ENCODE data around the gene TCEANC2. TPM values are rescaled to one million over a fixed set of nuclear protein-coding genes. Genes with fewer than 3 reads are reported as not detected.

Gene TCEANC2
- total and polyA plus RNA-seq, 2 experiments from 2014 or later: 6.0 to 6.3 TPM

DNA sequence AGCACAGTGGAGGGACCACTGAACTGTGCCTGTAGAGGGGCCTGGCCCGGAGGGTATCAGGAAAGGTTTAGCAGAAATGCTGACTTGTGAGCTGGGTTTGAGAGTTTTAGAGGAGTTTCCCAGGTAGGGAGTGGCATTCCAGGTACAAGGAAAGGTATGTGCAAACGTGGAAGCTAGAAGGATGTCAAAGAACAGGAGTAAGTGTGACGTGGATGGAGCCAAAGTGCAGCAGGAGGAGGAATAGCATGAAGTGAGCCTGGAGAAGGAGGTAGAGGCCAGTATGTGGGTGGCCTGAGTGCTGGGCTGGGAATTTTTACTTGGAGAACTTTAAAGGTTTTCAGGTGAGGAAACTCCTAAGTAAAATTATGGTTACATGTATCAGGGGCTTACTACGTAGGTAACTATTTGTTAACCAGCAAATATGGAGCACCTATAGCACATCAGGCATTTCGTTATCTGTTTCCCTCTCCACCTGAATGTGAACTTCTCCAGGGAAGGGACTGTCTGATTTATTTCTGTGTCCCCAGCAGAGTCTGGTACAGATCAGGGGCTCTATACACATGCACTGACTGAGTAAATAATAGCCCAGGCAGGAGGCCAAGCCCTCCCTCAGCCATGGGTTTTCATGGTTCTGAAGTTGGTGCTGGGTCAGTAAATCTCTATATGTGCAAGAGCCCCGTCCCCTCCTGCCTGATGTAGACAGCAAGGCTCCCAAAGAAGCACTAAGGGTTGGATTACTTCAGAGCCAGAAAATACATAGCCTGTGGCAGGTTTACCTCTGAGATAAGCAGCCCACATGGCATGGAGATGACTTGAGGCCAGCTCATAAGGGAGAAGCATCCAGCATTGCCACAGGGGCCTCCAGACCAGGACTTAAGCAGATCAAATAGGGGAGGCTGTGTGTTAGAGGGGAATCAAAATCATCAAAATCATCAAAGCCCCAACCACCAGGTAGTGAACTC, 56.0 kb downstream of the TCEANC2 start:
- H2AFZ ChIP-seq: no peak overlapping the region

DNA sequence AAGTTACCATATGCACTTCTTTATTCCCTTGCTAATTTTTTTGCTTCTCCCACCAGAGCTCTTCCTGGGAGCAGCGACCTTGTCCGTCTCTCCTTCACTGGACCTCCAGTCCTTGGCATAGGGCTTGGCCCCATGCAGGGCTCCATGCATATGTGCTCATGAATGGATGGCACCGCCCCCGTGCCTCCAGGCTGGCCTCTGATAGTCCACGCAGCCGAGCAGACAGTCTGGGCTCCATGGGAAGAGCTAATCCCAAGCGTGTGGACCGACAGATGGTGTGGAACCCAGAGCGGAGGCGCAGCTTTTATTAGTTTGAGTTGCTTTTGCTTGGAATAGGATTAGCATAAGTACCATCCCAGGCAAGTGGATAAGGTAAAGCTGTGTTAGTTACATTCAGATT, 57.6 kb downstream of the TCEANC2 start:
- no peaks in the 10 kb centered on the region for H3F3A ChIP-seq (replicated peaks; ENCODE audit: low read depth)
- no peaks in the 10 kb centered on the region; the same call in 2 of the 3 replicates for H3K9me3 Mint-ChIP-seq
- no peak overlapping the region for H3K4me2 ChIP-seq
- H3K4me3 Mint-ChIP-seq: no peak overlapping the region
- H3K27ac ChIP-seq (ENCODE audit: low read depth): no peak overlapping the region
- H3K36me3 ChIP-seq (ENCODE audit: insufficient read depth): no peaks in the 10 kb centered on the region
- H4K20me1 ChIP-seq (replicated peaks; ENCODE audit: insufficient read depth): no peaks in the 10 kb centered on the region
- H2AFZ ChIP-seq: no peak overlapping the region
- DNase-seq (ENCODE audit: low spot score): no peak
- no peaks in the 10 kb centered on the region; the same call in 2 of the 3 replicates for H3K4me1 Mint-ChIP-seq
- no peak overlapping the region for H3K4me3 ChIP-seq
- no peak for ATAC-seq
- H3K27me3 Mint-ChIP-seq (ENCODE audit: insufficient read depth, low read depth, poor library complexity): no peaks in the 10 kb centered on the region
- H3K4me1 ChIP-seq (ENCODE audit: insufficient read depth): no peaks in the 10 kb centered on the region
- H3K27ac Mint-ChIP-seq: no peak overlapping the region
- H3K36me3 Mint-ChIP-seq (ENCODE audit: low read depth): no peaks in the 10 kb centered on the region
- H3K9me2 ChIP-seq (ENCODE audit: insufficient read depth): no peaks in the 10 kb centered on the region
- H3K27me3 ChIP-seq (ENCODE audit: insufficient read depth): no peaks in the 10 kb centered on the region
- H3K79me2 ChIP-seq (replicated peaks; ENCODE audit: insufficient read depth): no peaks in the 10 kb centered on the region
- TF ChIP-seq STAT1 (IDR thresholded peaks at IDR 0.05; ENCODE audit: unreplicated experiment): no peak
- TF ChIP-seq NANOG (IDR thresholded peaks at IDR 0.05; ENCODE audit: borderline replicate concordance): no peak
- TF ChIP-seq, protein P1, sequence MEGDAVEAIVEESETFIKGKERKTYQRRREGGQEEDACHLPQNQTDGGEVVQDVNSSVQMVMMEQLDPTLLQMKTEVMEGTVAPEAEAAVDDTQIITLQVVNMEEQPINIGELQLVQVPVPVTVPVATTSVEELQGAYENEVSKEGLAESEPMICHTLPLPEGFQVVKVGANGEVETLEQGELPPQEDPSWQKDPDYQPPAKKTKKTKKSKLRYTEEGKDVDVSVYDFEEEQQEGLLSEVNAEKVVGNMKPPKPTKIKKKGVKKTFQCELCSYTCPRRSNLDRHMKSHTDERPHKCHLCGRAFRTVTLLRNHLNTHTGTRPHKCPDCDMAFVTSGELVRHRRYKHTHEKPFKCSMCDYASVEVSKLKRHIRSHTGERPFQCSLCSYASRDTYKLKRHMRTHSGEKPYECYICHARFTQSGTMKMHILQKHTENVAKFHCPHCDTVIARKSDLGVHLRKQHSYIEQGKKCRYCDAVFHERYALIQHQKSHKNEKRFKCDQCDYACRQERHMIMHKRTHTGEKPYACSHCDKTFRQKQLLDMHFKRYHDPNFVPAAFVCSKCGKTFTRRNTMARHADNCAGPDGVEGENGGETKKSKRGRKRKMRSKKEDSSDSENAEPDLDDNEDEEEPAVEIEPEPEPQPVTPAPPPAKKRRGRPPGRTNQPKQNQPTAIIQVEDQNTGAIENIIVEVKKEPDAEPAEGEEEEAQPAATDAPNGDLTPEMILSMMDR (conservative IDR thresholded peaks at IDR 0.05; ENCODE audit: low read depth in 2 of 2): no peak
- TF ChIP-seq CREB1 (CRISPR knock-in tag; IDR thresholded peaks at IDR 0.05; ENCODE audit: low read depth): no peak
- TF ChIP-seq, protein P2, sequence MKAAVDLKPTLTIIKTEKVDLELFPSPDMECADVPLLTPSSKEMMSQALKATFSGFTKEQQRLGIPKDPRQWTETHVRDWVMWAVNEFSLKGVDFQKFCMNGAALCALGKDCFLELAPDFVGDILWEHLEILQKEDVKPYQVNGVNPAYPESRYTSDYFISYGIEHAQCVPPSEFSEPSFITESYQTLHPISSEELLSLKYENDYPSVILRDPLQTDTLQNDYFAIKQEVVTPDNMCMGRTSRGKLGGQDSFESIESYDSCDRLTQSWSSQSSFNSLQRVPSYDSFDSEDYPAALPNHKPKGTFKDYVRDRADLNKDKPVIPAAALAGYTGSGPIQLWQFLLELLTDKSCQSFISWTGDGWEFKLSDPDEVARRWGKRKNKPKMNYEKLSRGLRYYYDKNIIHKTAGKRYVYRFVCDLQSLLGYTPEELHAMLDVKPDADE (IDR thresholded peaks at IDR 0.05): no peak
- TF ChIP-seq ZNF114 (CRISPR knock-in tag; IDR thresholded peaks at IDR 0.05): no peak
- no peak for TF ChIP-seq ZNF331 (CRISPR knock-in tag; IDR thresholded peaks at IDR 0.05; ENCODE audit: low read depth)
- TF ChIP-seq EZH2 (IDR thresholded peaks at IDR 0.05; ENCODE audit: low read depth, unreplicated experiment): no peak

More for the DNA sequence above, 56.0 kb downstream of the TCEANC2 start:
- Mint-ChIP-seq H3K27ac (no peak overlapping the region), H3K27me3 (ENCODE audit: insufficient read depth, low read depth, poor library complexity) (peaks cover 2% of the 10 kb centered on the region), H3K4me3 (no peak overlapping the region), H3K36me3 (ENCODE audit: low read depth) (no peaks in the 10 kb centered on the region), H3K9me3 (no peaks in the 10 kb centered on the region; the same call in 2 of the 3 replicates), H3K4me1 (peaks cover 2% of the 10 kb centered on the region)
- ATAC-seq: no peak
- Histone ChIP-seq H3K4me2 (no peak overlapping the region), H3K4me1 (ENCODE audit: insufficient read depth) (no peaks in the 10 kb centered on the region), H3K36me3 (ENCODE audit: insufficient read depth) (no peaks in the 10 kb centered on the region), H3K9me2 (ENCODE audit: insufficient read depth) (no peaks in the 10 kb centered on the region), H3K4me3 (no peak overlapping the region), H3F3A (replicated peaks; ENCODE audit: low read depth) (no peaks in the 10 kb centered on the region), H3K27ac (ENCODE audit: low read depth) (no peak overlapping the region), H3K79me2 (replicated peaks; ENCODE audit: insufficient read depth) (no peaks in the 10 kb centered on the region), H4K20me1 (replicated peaks; ENCODE audit: insufficient read depth) (no peaks in the 10 kb centered on the region), H3K27me3 (ENCODE audit: insufficient read depth) (no peaks in the 10 kb centered on the region)
- DNase-seq (ENCODE audit: low spot score): no peak
- TF ChIP-seq CREB1 (CRISPR knock-in tag; IDR thresholded peaks at IDR 0.05; ENCODE audit: low read depth) (no peak), EZH2 (IDR thresholded peaks at IDR 0.05; ENCODE audit: low read depth, unreplicated experiment) (no peak)
- TF ChIP-seq, protein P1 (conservative IDR thresholded peaks at IDR 0.05; ENCODE audit: low read depth in 2 of 2): no peak
